ENCODE data around the gene RUBCN. TPM values are rescaled to one million over a fixed set of nuclear protein-coding genes. Genes with fewer than 3 reads are reported as not detected.
"Not testable (repeated sequence)": the region's sequence is repeated elsewhere in the genome, so short reads cannot be mapped to it uniquely, and the experiment has no call there.

Gene RUBCN
- total RNA-seq, 4 donors from 2014 or later = 29.1 to 50.2 (median 40.7) TPM

DNA sequence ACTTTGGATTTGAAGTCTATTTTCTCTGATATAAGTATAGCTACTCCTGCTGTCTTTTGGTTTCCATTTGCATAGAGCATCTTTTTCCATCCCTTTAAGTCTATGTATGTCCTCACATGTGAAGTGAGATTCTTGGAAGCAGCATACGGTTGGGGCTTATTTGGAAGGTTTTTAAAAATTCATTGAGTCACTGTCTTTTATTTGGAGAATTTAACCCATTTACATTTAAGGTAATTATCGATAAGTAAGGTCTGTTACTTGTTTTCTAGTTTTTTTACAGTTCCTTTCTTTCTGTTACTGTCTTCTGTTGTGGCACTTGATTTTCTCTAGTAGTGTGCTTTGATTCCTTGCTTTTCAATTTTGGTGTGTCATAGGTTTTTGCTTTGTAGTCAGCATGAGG lies 14.0 kb downstream of the RUBCN start:
- 97% methylated on average over 2 of the region's 2 CpGs for WGBS, 2 donors
- intact Hi-C loops (cut with DNase I; ENCODE audit: low total_unique reads) = no loop called here
- no peak overlapping the region for H3K4me3 ChIP-seq (ENCODE audit: low read depth, poor library complexity, severe bottlenecking)
- TF ChIP-seq POLR2A (IDR thresholded peaks at IDR 0.05) = no peak
- TF ChIP-seq CTCF (IDR thresholded peaks at IDR 0.05) = no peak
- DNase-seq (ENCODE audit: low spot score in 2 of 2) = no peak

- no peak for DNase-seq (ENCODE audit: low spot score in 2 of 2)
- intact Hi-C loops (cut with DNase I; ENCODE audit: low total_unique reads) = no loop called here
- no peak overlapping the region for H3K4me3 ChIP-seq (ENCODE audit: low read depth, poor library complexity, severe bottlenecking)
- TF ChIP-seq CTCF (IDR thresholded peaks at IDR 0.05) (no peak), POLR2A (IDR thresholded peaks at IDR 0.05) (no peak)
- 94 to 96% methylated on average over 10 of the region's 10 CpGs for WGBS, 2 donors
These were observed 16.0 kb downstream of the RUBCN start for GRCh38 chr3:197720694-197721093.

GRCh38 chr3:197718891-197719290 lies 17.8 kb downstream of the RUBCN start:
- DNase-seq (ENCODE audit: low spot score in 2 of 2) = no peak
- TF ChIP-seq POLR2A (IDR thresholded peaks at IDR 0.05) = no peak
- TF ChIP-seq CTCF (IDR thresholded peaks at IDR 0.05) = no peak
- intact Hi-C loops (cut with DNase I; ENCODE audit: low total_unique reads) = no loop called here
- 75 to 80% methylated on average over 8 of the region's 8 CpGs for WGBS, 2 donors
- no peak overlapping the region for H3K4me3 ChIP-seq (ENCODE audit: low read depth, poor library complexity, severe bottlenecking)

GRCh38 chr3:197714251-197714650 lies 22.5 kb downstream of the RUBCN start:
- intact Hi-C loops (cut with DNase I; ENCODE audit: low total_unique reads) = no loop called here
- DNase-seq (ENCODE audit: low spot score in 2 of 2) = no peak
- no peak overlapping the region for H3K4me3 ChIP-seq (ENCODE audit: low read depth, poor library complexity, severe bottlenecking)
- 96 to 99% methylated on average over 4 of the region's 4 CpGs for WGBS, 2 donors
- TF ChIP-seq POLR2A (IDR thresholded peaks at IDR 0.05) = no peak
- no peak for TF ChIP-seq CTCF (IDR thresholded peaks at IDR 0.05)

DNA sequence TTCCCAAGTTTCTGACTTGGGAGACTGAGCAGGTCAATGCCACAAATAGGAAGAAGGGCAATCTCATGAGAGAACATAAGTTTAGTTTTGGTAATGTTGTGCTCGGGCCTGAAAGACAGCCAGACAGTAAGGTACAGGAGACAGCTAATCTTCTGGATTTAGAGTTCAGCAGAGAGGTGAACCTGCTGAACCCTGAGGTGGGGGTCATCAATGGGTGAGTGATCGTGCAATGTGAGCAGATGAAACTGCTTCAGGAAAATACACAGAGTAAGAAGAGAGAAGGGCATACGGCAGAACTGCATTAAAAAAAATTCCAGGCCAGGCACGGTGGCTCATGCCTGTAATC lies 23.3 kb downstream of the RUBCN start:
- no peak overlapping the region for H3K4me3 ChIP-seq (ENCODE audit: low read depth, poor library complexity, severe bottlenecking)
- TF ChIP-seq POLR2A (IDR thresholded peaks at IDR 0.05) = no peak
- no peak for TF ChIP-seq CTCF (IDR thresholded peaks at IDR 0.05)
- WGBS, 2 donors = 84 to 87% methylated on average over 4 of the region's 4 CpGs
- no peak for DNase-seq (ENCODE audit: low spot score in 2 of 2)
- intact Hi-C loops (cut with DNase I; ENCODE audit: low total_unique reads) = no loop called here

DNA sequence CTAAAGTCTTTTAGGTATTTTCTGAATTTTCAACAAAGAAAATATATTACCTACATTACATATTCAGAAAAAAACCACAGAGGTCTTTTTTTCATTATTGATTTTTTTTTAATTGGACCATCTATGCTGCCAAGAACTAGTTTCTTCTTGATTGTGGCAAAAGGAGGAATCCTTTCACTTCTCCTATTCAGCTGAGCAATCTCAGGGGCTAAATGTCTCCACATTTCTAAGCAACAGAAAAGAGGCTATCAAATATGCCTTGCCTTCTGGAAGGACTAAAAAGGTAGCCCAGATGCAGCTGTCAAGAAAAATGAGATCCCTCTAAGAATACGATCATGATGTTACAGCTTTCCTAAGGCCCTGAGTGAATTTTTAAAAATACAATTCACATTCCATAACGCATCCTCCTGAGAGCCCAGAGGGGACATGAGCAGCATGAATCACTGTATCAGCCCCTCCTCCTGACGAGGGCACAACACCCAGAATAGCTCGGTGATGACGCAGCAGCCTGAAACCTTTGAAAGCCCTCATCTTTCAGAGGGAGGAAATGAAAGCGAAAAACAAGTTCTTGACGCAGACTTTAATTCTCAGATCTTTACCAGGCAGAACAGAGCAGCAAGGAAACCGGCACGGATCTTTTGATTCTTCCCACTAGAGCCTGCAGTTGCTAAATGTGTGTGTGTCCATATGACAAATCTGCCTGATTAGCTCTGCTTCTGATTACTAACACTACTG lies 24.6 kb downstream of the RUBCN start:
- intact Hi-C loops (cut with DNase I; ENCODE audit: low total_unique reads) = no loop called here
- TF ChIP-seq POLR2A (IDR thresholded peaks at IDR 0.05) (no peak), CTCF (IDR thresholded peaks at IDR 0.05) (no peak)
- DNase-seq (ENCODE audit: low spot score in 2 of 2) = peak; percentile 86 to 96
- 0 to 1% methylated on average over 9 of the region's 9 CpGs for WGBS, 2 donors
- H3K4me3 ChIP-seq (ENCODE audit: low read depth, poor library complexity, severe bottlenecking) = no peak overlapping the region

DNA sequence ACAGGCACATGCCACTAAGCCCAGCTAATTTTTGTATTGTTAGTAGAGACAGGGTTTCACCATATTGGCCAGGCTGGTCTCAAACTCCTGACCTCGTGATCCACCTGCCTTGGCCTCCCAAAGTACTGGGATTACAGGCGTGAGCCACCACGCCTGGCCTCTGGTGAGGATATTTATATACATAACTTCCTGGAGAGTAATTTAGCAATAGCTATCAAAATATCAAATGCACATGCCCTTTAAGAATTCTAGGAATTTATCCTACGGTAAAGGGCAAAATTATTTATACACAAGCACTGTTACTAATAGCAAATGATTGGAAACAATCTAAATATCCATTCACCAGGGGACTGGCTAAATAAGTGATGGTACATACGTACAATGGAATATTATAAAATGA lies 25.7 kb downstream of the RUBCN start:
- H3K4me3 ChIP-seq (ENCODE audit: low read depth, poor library complexity, severe bottlenecking); intact Hi-C loops (cut with DNase I; ENCODE audit: low total_unique reads); DNase-seq (ENCODE audit: low spot score in 2 of 2): not testable (repeated sequence)
- WGBS, 2 donors = 90 to 95% methylated on average over 5 of the region's 5 CpGs
